Smooth muscle cell of trachea (primary cell): ENCODE results near the gene UTP25. TPM values are rescaled to one million over a fixed set of nuclear protein-coding genes. Genes with fewer than 3 reads are reported as not detected.

ENCODE experiments used
- total RNA-seq: library from RNA; depleted of rRNA; stranded (reverse); fragments of >200 nt; gene quantifications from 2 replicates; pipeline ENCODE4 v1.2.1, GENCODE V29; 2014

The UTP25 gene, protein sequence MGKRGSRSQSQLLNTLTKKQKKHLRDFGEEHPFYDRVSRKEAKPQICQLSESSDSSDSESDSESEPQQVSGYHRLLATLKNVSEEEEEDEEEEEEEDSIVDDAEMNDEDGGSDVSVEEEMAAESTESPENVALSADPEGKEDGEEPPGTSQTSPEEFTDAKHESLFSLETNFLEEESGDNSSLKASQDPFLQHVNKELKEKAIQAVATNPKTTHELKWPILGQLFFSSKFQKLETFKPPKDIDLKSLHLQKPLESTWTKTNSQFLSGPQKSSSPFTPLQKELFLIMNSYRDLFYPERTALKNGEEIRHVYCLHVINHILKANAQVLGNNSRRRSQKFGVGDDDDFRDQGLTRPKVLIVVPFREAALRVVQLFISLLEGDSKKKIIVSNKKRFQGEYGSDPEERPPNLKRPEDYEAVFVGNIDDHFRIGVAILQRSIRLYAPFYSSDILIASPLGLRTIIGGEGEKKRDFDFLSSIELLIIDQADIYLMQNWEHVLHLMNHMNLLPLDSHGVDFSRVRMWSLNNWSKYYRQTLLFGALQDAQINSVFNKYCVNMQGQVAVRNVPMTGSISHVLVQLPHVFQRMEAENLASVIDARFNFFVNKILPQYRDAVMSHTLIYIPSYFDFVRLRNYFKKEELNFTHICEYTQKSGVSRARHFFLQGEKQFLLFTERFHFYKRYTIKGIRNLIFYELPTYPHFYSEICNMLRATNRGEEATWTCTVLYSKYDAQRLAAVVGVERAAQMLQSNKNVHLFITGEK
- 13.2 and 20.4 TPM in 2 replicates for total RNA-seq

DNA sequence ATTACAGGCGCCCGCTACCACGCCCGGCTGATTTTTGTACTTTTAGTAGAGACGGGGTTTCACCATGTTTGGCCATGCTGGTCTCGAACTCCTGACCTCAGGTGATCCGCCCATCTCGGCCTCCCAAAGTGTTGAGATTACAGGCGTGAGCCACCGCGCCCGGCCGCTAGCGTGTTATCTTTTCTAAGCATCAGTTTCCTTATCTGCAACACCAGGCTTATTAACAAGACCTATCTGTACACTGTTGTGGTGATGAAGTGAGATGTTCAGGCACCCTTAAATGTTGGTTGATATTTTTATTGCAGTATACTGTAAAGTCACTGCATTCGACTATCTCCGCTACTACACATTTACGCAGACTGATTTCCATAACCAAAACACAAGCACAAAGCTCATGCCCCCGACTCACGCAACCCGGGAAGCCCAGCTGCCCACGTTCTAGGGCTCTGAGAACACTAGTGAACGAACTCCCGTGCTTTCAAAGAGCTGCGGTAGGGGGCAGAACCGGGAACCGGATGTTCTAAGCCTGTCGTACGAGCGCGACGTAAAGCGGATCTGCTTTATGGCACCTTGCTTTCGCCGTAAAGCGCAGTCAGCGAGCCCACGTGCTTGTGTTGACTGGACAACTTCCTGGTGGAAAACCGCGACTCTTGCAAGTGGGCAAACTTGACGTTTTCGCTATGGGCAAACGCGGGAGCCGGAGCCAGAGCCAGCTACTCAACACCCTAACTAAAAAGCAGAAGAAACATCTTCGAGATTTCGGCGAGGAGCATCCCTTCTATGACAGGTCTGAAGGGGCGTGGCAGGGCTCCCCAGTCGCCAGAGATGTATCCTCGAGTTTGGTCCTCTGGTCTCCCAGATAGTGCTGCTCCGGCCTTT, at the start of gene UTP25:
TSS of gene UTP25 (plus strand) at position 589 of the 879 bp plus-strand sequence. CDS start at position 681, 92 bp downstream.

DNA sequence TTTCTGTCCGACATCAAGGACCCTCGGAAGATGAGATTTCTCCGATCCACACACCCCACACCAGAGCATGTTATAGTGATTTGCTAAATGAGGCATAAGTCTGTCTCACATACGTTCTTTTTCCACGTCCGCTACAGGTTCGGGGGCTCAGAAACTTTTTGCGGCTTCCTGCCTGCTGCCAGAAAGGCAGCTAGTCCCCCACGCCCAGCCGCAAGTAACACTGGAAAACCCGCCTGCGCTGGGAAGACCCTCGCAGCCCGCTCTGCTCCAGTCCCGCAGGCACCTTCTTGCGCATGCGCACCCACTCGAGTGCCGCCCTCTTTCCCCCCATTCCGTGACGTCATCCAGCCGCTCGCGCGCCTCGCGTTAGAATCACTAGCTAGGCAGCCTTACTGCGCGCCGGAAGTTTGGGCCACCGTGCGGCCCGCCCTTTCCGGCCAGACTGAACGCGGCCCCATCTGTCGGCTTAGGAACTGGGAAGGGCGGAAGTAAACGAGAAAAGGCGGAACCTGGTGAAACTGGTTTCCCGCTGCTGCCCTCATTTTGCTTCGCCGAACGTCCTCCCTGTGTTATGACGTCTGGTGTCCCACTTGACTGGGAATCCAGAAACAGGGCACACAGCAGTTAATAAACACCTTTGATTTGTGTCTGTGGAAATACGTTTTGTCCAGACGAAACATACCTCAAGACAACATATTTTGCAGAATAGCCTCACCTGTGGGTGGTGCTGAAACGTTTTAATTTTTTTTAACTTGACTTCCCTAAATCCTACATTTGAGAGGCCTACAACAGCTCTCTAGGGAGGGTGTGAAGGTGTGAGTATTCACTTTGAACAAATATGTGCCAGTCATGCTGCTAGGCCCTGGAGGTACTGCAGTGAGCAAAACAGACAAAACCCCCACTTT, 43.3 kb upstream of the UTP25 start, which contains the start of gene C1orf74:
TSS of gene C1orf74 (minus strand) at position 295 of the 905 bp plus-strand sequence. CDS start 925 bp downstream, outside the sequence.

DNA sequence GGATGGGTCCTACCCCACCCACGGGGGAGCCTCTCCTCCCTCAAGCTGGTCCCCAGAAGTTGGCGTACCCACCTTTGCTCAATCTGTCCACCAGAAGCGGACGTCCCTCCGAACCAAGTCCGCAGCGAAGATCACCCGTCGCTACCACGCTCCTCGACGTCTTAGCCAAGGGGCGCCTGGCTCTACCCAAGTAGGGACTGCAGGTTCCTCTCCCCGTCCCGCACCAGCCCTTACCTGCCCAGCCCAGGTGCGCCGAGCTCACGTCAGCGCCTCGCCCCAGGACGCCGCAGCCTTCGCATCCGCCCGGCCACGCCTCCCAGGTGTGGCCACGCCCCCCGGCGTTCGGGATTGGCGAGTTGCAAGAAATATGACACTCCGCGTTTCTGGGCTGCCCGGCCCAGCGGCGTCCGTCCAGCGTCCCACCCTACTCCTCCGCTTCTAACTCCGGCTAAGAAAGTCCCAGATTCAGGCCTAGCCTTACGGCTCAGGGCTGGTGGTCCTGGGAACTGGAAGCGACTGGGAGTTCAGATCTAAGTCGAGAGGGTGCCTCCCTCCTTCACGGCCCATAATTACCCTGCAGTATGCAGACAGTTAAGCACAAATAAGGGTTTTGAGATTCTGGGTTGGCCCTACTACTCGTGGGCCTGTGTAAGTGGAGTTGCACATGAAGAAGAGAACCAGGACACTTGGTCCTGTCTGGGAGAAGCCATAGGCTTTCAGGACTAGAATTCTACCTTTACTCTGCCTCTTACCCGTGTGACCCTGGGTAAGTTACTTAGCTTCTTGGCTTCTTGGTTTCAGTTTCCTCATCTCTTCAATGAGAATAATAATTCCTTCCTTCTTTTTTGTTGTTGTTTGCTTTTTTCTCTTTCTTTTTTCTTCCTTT, 21.7 kb upstream of the UTP25 start, which contains the start of gene IRF6:
TSS of gene IRF6 (minus strand) at position 268 of the 886 bp plus-strand sequence. CDS start 4,729 bp downstream, outside the sequence.

Other genes starting within 250 kb of the UTP25 start
- 0.50 and 2.2 TPM in 2 replicates for gene CAMK1G, start 244.3 kb upstream of the UTP25 start, total RNA-seq
- 25.5 and 42.8 TPM in 2 replicates for gene LAMB3, start 175.5 kb upstream of the UTP25 start, total RNA-seq
- 17.6 and 20.8 TPM in 2 replicates for gene G0S2, start 152.6 kb upstream of the UTP25 start, total RNA-seq
- 22.5 and 28.8 TPM in 2 replicates for gene HSD11B1, start 123.1 kb upstream of the UTP25 start, total RNA-seq
- gene TRAF3IP3, start 71.9 kb upstream of the UTP25 start, total RNA-seq, result not detected in 2 replicates
- 3.3 and 4.4 TPM in 2 replicates for gene C1orf74, start 43.4 kb upstream of the UTP25 start, total RNA-seq
- 1.8 and 3.6 TPM in 2 replicates for gene IRF6, start 21.8 kb upstream of the UTP25 start, total RNA-seq
- 4.1 and 8.1 TPM in 2 replicates for gene SYT14, start 110.2 kb downstream of the UTP25 start, total RNA-seq